IPS-NIHi7 (cell line): Measurements from ENCODE around the gene GNPAT.
"Not testable (repeated sequence)": the region's sequence is repeated elsewhere in the genome, so short reads cannot be mapped to it uniquely, and the experiment has no call there.

Source experiments
- DNase-seq: peaks from one replicate; pipeline ENCODE4 v3.0.0; 2012; ENCODE audit warnings: mixed read lengths; ENCODE audit errors: extremely low spot score

Gene GNPAT

GRCh38 chr1:231240883-231241735 is at the start of gene GNPAT:
Gene GNPAT (plus strand): TSS chr1:231241212. CDS start chr1:231241379, 167 bp downstream.
- DNase-seq = peak; percentile 98

GRCh38 chr1:231192620-231193163 is 48.3 kb upstream of the GNPAT start:
- DNase-seq = no peak

- no peak for DNase-seq
These were observed 47.2 kb upstream of the GNPAT start for GRCh38 chr1:231193710-231194340.

- no peak for DNase-seq
These were observed 46.6 kb upstream of the GNPAT start for GRCh38 chr1:231194476-231194842.

- no peak for DNase-seq
These were observed 46.0 kb upstream of the GNPAT start for GRCh38 chr1:231194843-231195516.

GRCh38 chr1:231196307-231196706 is 44.7 kb upstream of the GNPAT start:
- no peak for DNase-seq

GRCh38 chr1:231196728-231197127 is 44.3 kb upstream of the GNPAT start:
- DNase-seq = no peak

GRCh38 chr1:231199868-231200267 is 41.1 kb upstream of the GNPAT start:
- no peak for DNase-seq

GRCh38 chr1:231200388-231201031 is 40.5 kb upstream of the GNPAT start:
- DNase-seq = no peak

- no peak for DNase-seq
These were observed 39.5 kb upstream of the GNPAT start for GRCh38 chr1:231201375-231201978.

GRCh38 chr1:231201979-231202633 is 38.9 kb upstream of the GNPAT start:
- DNase-seq = no peak

GRCh38 chr1:231203259-231204057 is 37.6 kb upstream of the GNPAT start:
- no peak for DNase-seq

- no peak for DNase-seq
These were observed 34.2 kb upstream of the GNPAT start for GRCh38 chr1:231206856-231207255.

- no peak for DNase-seq
These were observed 33.6 kb upstream of the GNPAT start for GRCh38 chr1:231207437-231207836.

- DNase-seq = no peak
These were observed 32.0 kb upstream of the GNPAT start for GRCh38 chr1:231208980-231209379.

- no peak for DNase-seq
These were observed 31.5 kb upstream of the GNPAT start for GRCh38 chr1:231209531-231209930.

- DNase-seq = no peak
These were observed 30.9 kb upstream of the GNPAT start for GRCh38 chr1:231210126-231210525.

- peak; percentile 92 for DNase-seq
These were observed 29.8 kb upstream of the GNPAT start for GRCh38 chr1:231211005-231211857.

GRCh38 chr1:231212301-231212700 is 28.7 kb upstream of the GNPAT start:
- not testable (repeated sequence) for DNase-seq
